ENCODE measurements around the gene GNB1.
"Not testable (repeated sequence)": the region's sequence is repeated elsewhere in the genome, so short reads cannot be mapped to it uniquely, and the experiment has no call there.

DNA sequence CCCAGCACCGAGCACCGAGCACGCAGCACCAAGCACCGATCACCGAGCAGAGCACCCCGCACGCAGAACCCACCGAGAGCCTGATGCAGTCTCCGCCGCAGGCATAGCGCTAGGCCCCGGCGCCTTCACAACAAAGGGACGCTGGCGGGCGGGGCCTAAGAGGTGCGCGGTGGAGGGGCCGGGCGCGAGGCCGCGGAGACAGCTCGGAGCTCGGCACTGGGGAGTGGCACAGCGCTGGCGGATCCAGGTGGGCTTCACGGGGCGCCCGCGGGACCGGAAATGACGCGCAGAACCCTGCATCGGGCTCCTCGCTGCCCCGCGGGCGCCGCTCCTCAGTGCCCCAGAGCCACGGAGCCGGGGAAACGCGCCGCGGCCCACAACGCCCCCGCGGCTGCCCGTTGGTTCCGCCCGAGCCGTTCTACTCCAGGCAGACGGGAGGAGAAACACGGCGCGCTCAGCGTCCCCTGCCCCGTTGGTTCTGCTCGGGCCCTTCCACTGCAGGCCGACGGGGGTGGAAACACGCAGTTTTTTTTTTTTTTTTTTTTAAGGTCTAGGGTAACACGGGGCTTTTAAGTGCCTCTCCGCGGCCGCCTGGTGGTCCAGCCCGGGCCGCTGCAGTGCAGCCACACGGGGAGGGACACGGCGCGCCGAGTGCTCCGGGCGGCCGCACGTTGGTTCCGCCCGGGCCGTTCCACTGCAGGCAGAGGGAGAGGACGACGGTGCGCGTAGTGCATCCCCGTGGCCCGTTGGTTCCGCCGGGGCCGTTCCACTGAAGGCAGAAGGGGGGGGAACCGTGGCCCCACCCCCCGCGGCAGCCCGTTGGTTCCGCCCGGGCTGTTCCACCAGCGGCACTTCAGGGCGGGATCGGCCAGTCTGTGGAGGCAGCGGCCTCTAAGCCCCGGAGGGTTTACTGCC, 145.0 kb downstream of the GNB1 start:
- not testable (repeated sequence) for TF ChIP-seq EZH2 (IDR thresholded peaks at IDR 0.05; ENCODE audit: low read length, missing control alignments)
- TF ChIP-seq, protein P1, sequence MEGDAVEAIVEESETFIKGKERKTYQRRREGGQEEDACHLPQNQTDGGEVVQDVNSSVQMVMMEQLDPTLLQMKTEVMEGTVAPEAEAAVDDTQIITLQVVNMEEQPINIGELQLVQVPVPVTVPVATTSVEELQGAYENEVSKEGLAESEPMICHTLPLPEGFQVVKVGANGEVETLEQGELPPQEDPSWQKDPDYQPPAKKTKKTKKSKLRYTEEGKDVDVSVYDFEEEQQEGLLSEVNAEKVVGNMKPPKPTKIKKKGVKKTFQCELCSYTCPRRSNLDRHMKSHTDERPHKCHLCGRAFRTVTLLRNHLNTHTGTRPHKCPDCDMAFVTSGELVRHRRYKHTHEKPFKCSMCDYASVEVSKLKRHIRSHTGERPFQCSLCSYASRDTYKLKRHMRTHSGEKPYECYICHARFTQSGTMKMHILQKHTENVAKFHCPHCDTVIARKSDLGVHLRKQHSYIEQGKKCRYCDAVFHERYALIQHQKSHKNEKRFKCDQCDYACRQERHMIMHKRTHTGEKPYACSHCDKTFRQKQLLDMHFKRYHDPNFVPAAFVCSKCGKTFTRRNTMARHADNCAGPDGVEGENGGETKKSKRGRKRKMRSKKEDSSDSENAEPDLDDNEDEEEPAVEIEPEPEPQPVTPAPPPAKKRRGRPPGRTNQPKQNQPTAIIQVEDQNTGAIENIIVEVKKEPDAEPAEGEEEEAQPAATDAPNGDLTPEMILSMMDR (conservative IDR thresholded peaks at IDR 0.05 in 1 of 2, IDR thresholded peaks at IDR 0.05 in 1 of 2; ENCODE audit: low read depth in 1 of 2, low read length in 2 of 2), result not testable (repeated sequence)
